HG02885 (cell line): ENCODE data around the gene KANK3.

ENCODE experiments used
- ATAC-seq: cut with Tn5 transposase; IDR thresholded peaks from one replicate; pipeline ENCODE4 v1.9.1; 2021; ENCODE audit warnings: mild to moderate bottlenecking; ENCODE audit not compliant: unreplicated experiment, poor library complexity

KANK3 gene

GRCh38 chr19:8340341-8341096 lies 2.5 kb downstream of the KANK3 start:
- ATAC-seq: no peak

GRCh38 chr19:8338835-8339234 lies 4.2 kb downstream of the KANK3 start:
- ATAC-seq: no peak

DNA sequence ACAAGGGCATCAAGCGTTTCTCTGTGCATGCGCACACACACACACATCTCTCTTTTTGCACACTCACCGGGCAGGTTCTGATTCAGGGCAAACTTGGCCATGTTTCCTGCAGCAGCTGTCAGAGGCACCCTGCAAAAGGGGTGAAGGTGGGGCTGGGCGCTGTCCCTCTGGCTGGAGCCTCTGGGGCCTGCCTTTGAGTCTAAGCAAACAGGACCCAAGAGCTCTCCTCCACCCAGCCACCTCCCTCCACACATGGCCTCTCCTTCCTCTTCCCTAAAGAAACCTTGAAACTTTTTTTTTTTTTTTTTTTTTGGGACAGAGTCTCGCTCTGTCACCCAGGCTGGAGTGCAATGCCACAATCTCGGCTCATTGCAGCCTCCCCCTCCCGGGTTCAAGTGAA lies 5.3 kb downstream of the KANK3 start:
- no peak for ATAC-seq

GRCh38 chr19:8336660-8337059 lies 6.4 kb downstream of the KANK3 start:
- ATAC-seq: no peak

DNA sequence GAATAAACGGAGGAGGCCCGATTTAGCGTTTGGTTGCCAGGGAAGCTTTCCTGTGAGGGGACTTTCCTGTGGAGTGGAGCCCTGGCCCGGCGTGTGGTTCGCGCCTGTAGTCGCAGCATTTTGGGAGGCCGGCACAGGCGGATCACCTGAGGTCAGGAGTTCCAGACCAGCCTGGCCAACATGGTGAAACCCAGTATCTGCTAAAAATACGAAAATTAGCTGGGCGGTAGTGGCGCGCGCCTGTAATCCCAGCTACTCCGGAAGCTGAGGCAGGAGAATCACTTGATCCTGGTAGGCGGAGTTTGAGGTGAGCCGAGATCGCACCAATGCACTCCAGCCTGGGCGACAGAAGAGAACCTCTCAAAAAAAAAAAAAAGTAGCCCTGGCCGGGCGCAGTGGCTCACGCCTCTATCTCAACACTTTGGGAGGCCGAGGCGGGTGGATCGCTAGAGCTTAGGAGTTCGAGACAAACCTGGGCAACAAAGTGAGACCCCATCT lies 6.9 kb downstream of the KANK3 start:
- ATAC-seq: no peak

- ATAC-seq: peak; percentile 34
Observed at GRCh38 chr19:8335343-8336071, 7.6 kb downstream of the KANK3 start.

DNA sequence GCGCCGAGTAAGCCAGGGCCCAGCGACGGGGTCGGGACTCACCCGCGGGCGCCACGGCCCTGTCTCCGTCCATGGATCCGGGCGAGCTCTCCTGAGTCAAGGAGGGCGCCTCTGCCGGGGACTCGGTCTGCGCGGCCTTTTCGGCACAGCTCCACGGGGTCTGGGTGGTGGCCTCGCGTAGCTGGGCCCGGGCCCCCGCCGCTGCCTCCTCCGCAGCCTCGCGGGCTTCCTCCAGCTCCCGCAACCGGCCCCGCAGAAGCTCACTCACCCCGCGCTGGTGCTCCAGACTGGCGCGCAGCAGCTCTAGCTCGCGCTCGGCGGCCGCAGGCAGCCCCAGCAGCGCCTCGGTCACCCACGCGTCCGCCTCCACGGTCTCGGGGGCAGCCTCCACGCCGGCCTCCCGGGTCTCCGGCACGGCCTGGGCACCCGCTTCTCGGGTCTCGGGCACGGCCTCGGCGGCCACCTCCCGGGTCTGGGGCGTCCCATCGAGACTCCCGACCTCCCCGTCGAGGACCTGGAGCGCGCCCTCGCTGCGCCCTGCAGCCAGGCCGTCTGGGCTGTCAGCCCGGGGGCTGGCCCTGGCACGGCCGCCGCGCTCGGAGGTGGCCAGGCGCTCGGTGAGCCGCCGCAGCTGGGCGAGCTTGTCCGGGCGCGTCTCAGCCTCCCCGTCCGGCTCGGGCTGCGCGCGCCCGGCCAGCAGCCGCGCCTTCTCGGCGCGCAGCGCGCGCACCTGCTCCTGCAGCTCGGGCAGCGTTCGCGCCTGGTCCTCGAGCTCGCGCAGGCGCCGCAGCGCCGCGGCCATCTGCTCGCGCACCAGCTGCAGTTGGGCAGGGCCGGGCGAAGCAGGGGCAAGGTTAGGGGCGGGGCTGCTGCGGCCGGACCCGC lies 8.4 kb downstream of the KANK3 start:
- peak; percentile 39 for ATAC-seq

GRCh38 chr19:8333767-8334457 lies 9.2 kb downstream of the KANK3 start:
- ATAC-seq: no peak

- no peak for ATAC-seq
Observed at GRCh38 chr19:8332976-8333766, 9.9 kb downstream of the KANK3 start.

GRCh38 chr19:8331263-8331845 lies 11.7 kb downstream of the KANK3 start:
- no peak for ATAC-seq

GRCh38 chr19:8329996-8330395 lies 13.1 kb downstream of the KANK3 start:
- ATAC-seq: no peak

GRCh38 chr19:8325454-8325853 lies 17.6 kb downstream of the KANK3 start:
- no peak for ATAC-seq

- no peak for ATAC-seq
Observed at GRCh38 chr19:8324186-8325050, 18.6 kb downstream of the KANK3 start.

GRCh38 chr19:8323781-8324185 lies 19.3 kb downstream of the KANK3 start:
- ATAC-seq: no peak

DNA sequence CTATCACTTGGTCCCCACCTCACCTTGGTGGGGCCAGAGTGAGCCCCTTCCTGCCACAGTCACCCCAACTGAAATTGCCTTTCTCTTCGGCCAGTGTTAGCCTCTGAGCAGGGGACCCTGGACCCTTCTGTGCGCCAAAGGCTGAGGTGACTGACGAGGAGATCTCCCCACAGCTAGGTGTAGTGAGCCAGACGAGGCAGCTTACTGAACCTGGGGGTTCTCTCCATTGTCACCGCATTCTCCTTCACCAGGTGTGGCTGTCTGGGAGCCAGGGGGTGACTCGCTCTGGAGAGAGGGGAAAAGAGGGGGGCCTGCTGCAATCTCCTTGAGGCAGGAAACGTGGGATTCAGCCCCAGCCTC lies 20.4 kb downstream of the KANK3 start:
- ATAC-seq: no peak

DNA sequence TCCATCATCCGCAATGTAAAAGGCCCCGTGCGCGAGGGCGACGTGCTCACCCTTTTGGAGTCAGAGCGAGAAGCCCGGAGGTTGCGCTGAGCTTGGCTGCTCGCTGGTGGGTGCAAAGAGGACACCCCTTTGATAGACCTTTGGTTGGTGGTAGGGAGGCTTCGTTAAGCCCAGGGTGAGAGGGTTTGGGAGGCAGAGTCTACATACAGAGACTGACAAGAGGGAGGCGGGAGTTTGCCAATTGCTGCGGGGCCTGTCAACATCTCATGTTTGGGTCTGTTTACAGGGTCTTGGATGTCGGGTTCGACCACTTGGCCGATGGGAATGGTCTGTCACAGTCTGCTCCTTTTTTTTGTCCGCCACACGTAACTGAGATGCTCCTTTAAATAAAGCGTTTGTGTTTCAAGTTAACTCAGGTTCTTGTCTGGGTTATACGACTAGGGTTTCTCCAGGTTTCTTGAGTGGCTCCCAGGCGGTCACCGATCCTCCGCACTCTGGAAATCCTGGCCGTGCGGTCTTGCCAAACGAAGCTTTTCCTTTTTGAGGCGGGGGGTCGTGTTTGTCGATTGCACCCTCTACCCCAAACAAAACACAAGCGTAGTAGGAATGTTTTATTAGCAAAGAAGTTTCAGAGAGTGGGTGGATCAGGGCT lies 20.9 kb downstream of the KANK3 start:
- ATAC-seq: no peak

DNA sequence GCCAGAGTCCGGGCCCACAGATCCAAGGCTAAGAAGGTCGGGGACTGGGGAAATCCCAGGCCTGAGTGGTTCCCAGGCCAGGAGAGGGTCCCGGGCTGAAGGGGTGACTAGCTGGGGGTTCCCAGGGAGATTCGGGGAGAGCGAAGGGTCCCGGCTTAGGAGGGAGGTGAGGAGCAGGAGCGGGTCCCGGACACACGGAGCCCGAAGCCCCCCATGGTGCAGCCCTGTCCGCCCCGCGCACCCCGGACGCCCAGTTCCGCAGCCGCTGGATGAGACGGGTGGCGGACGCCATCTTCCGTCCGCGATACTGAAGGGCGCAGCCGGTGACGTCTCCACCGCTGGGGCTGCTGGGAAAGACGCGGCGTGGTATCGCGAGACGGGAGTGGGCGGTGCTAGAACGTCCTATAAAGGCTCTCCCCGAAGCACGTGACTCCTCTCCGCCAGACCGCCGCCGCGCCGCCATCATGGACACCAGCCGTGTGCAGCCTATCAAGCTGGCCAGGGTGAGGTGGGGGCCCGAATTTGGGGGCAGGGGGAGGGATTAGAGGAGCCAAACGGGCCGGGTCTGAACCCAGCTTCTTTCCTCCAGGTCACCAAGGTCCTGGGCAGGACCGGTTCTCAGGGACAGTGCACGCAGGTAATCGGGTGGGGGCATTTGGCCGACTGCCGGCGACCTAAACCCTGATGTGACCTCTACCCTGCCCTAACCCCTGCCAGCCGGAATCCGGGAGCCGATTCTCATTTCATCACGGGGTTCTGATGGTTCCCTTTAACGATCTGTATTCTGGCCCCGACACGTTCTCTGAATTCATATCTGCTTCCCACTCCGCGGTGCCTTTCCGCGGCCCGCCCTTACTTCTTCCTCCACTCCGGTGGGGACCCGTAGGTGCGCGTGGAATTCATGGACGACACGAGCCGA lies 21.7 kb downstream of the KANK3 start, which contains the start of the genes NDUFA7 and RPS28:
NDUFA7 (minus strand) TSS at position 309 of the 919 bp plus-strand sequence; CDS start at position 292, 17 bp downstream.
RPS28 (plus strand) TSS at position 430 of the 919 bp plus-strand sequence; CDS start at position 465, 35 bp downstream.
- ATAC-seq: peak; percentile 89
